HepG2 (cell line): ENCODE results near the gene ADPRHL1. TPM values are rescaled to one million over a fixed set of nuclear protein-coding genes. Genes with fewer than 3 reads are reported as not detected.
A peak's percentile ranks its signal among the peaks of the same experiment; 100 is the strongest.

Experiments
- CAMTA2 ChIP-seq: sonication (generic); formaldehyde crosslinking; IDR thresholded peaks from 2 replicates; pipeline ENCODE4 v1.4.0; 2020; ENCODE audit warnings: mild to moderate bottlenecking, missing genetic modification reagents, borderline replicate concordance
- CREB1 ChIP-seq, 2 experiments: fragments of 450-650 bp in 1 of 2; IDR thresholded peaks; 2 replicates each; pipeline ENCODE4 v1.6.1; 2016 to 2017; ENCODE audit warnings: control low read depth in 1 of 2, mild to moderate bottlenecking in 1 of 2, missing compliant biosample characterization in 1 of 2, missing genetic modification characterization in 1 of 2
- ESRRA ChIP-seq: sonication (generic); formaldehyde crosslinking; IDR thresholded peaks from 2 replicates; pipeline ENCODE4 v1.5.1; 2020; ENCODE audit warnings: mild to moderate bottlenecking, low read depth, missing genetic modification reagents
- GPBP1L1 ChIP-seq: sonication (generic); formaldehyde crosslinking; IDR thresholded peaks from 2 replicates; pipeline ENCODE4 v1.5.0; 2020; ENCODE audit warnings: mild to moderate bottlenecking, missing genetic modification reagents
- HNF4G ChIP-seq, 2 experiments: sonication (generic) in 1 of 2; formaldehyde crosslinking in 1 of 2; IDR thresholded peaks; 2 replicates each; pipeline versions ENCODE4 v1.4.0 to v1.6.1; 2011 to 2020; ENCODE audit warnings: borderline replicate concordance in 2 of 2, low read depth in 2 of 2, mild to moderate bottlenecking in 2 of 2, low read length in 1 of 2, missing genetic modification reagents in 1 of 2, moderate library complexity in 1 of 2
- HOXD1 ChIP-seq: sonication (generic); formaldehyde crosslinking; IDR thresholded peaks from 2 replicates; pipeline ENCODE4 v1.5.0; 2020; ENCODE audit warnings: missing genetic modification reagents
- KAT8 ChIP-seq: IDR thresholded peaks from 2 replicates; pipeline ENCODE4 v1.6.1; 2016; ENCODE audit warnings: missing genetic modification reagents, missing compliant biosample characterization
- MEIS1 ChIP-seq: sonication (generic); formaldehyde crosslinking; IDR thresholded peaks from 2 replicates; pipeline ENCODE4 v1.9.0; 2021; ENCODE audit warnings: mild to moderate bottlenecking, missing genetic modification reagents, moderate library complexity, borderline replicate concordance
- NR2F6 ChIP-seq, 2 experiments: IDR thresholded peaks; 2 replicates each; pipeline ENCODE4 v1.6.1; 2016; ENCODE audit warnings: antibody characterized with exemption in 1 of 2, mild to moderate bottlenecking in 1 of 2
- PAWR ChIP-seq: sonication (generic); formaldehyde crosslinking; IDR thresholded peaks from 2 replicates; pipeline ENCODE4 v1.4.0; 2020; ENCODE audit warnings: missing genetic modification reagents, mild to moderate bottlenecking, borderline replicate concordance
- PCBP2 ChIP-seq: fragments of 200-400 bp; formaldehyde crosslinking; optimal IDR thresholded peaks from 2 replicates; pipeline ENCODE3; 2018; ENCODE audit warnings: low read length, low read depth; ENCODE audit not compliant: poor library complexity, severe bottlenecking
- POLR2AphosphoS5 ChIP-seq: IDR thresholded peaks from 2 replicates; pipeline ENCODE4 v1.6.1; 2012; ENCODE audit warnings: low read depth, low read length
- RBM39 ChIP-seq: fragments of 200-400 bp; formaldehyde crosslinking; IDR thresholded peaks from one replicate; pipeline ENCODE4 v1.6.1; 2018; ENCODE audit warnings: antibody characterized with exemption, mild to moderate bottlenecking, low read depth, low read length; ENCODE audit not compliant: poor library complexity, severe bottlenecking
- REPIN1 ChIP-seq: sonication (generic); formaldehyde crosslinking; IDR thresholded peaks from 2 replicates; pipeline ENCODE4 v1.8.0; 2022; ENCODE audit warnings: missing genetic modification reagents, low read depth, mild to moderate bottlenecking, borderline replicate concordance
- RFXAP ChIP-seq: sonication (generic); formaldehyde crosslinking; IDR thresholded peaks from 2 replicates; pipeline ENCODE4 v1.4.0; 2020; ENCODE audit warnings: missing genetic modification reagents, borderline replicate concordance
- SMAD1 ChIP-seq: sonication (generic); formaldehyde crosslinking; IDR thresholded peaks from 2 replicates; pipeline ENCODE4 v1.4.0; 2020; ENCODE audit warnings: missing genetic modification reagents, low read depth, mild to moderate bottlenecking, borderline replicate concordance
- THAP11 ChIP-seq: IDR thresholded peaks from 2 replicates; pipeline ENCODE4 v1.6.1; 2016; ENCODE audit warnings: missing biosample characterization, missing genetic modification reagents
- XRCC5 ChIP-seq: fragments of 200-400 bp; formaldehyde crosslinking; optimal IDR thresholded peaks from 2 replicates; pipeline ENCODE3; 2017; ENCODE audit warnings: mild to moderate bottlenecking, low read length
- ZFY ChIP-seq: sonication (generic); formaldehyde crosslinking; IDR thresholded peaks from 2 replicates; pipeline ENCODE4 v1.4.0; 2020; ENCODE audit warnings: missing genetic modification reagents
- ZNF335 ChIP-seq: sonication (generic); formaldehyde crosslinking; IDR thresholded peaks from 2 replicates; pipeline ENCODE4 v1.4.0; 2020; ENCODE audit warnings: missing genetic modification reagents
- ZNF414 ChIP-seq: sonication (generic); formaldehyde crosslinking; IDR thresholded peaks from 2 replicates; pipeline ENCODE4 v1.5.0; 2020; ENCODE audit warnings: missing genetic modification reagents
- ZNF510 ChIP-seq: sonication (generic); formaldehyde crosslinking; IDR thresholded peaks from 2 replicates; pipeline ENCODE4 v1.4.0; 2020; ENCODE audit warnings: low read depth, mild to moderate bottlenecking, missing genetic modification reagents
- ZNF639 ChIP-seq: conservative IDR thresholded peaks from 2 replicates; pipeline ENCODE4 v1.6.1; 2018; ENCODE audit warnings: missing genetic modification reagents
- ZNF768 ChIP-seq: sonication (generic); formaldehyde crosslinking; IDR thresholded peaks from 2 replicates; pipeline ENCODE4 v1.4.0; 2020; ENCODE audit warnings: missing genetic modification reagents
- ZNF83 ChIP-seq: sonication (generic); formaldehyde crosslinking; IDR thresholded peaks from 2 replicates; pipeline ENCODE4 v1.4.0; 2020; ENCODE audit warnings: missing genetic modification reagents, mild to moderate bottlenecking, borderline replicate concordance
- polyA plus RNA-seq, 8 experiments: library from polyadenylated mRNA; depleted of rRNA in 3 of 8; stranded (reverse) in 7 of 8; unstranded in 1 of 8; fragments of >200 nt; fragmentation: Illumina TruSeq in 4 of 8; extraction: Trizol in 4 of 8; gene quantifications; 2 replicates each; pipeline versions ENCODE4 v1.2.1 to v1.2.3, GENCODE V29; 2011 to 2016; ENCODE audit warnings: low read depth in 4 of 8, missing spikeins in 1 of 8, mixed read lengths in 1 of 8; ENCODE audit not compliant: insufficient read depth in 1 of 8
- total RNA-seq, 5 experiments: library from RNA; depleted of rRNA; stranded (reverse); fragments of >200 nt; fragmentation: Illumina TruSeq; extraction: Trizol; gene quantifications; 2 replicates each; pipeline ENCODE4 v1.2.3, GENCODE V29; 2016; ENCODE audit warnings: low read depth in 1 of 5

Gene ADPRHL1
- total and polyA plus RNA-seq, 2 of the 13 experiments (the other 11 are each of a cell fraction or from before 2014, with no cell fraction given): 0.34 to 0.40 TPM

DNA sequence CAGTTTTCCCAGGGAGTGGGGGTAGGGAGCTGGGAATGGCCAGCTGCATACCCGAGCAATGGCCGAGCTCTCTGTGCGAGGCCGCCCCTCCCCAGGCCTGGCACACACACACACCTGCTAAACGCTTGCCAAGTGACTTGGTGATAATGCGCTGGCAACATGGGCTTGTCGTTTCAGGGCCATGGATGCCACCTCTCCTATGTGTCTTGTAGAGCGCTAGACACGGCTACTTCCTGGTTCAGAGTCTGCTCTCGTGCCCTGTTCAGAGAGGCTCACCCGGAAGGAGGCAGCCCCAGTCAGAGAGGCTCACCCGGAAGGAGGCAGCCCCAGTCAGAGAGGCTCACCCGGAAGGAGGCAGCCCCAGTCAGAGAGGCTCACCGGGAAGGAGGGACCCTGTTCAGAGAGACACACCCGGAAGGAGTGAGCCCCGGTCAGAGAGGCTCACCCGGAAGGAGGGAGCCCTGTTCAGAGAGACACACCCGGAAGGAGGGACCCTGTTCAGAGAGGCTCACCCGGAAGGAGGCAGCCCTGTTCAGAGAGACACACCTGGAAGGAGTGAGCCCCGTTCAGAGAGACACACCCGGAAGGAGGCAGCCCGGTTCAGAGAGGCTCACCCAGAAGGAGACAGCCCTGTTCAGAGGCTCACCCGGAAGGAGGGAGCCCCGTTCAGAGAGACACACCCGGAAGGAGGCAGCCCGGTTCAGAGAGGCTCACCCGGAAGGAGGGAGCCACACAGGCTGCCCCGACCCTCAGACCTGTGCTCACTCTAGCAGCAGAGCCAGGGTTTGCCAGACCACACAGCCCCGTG is 4.2 kb downstream of the ADPRHL1 start (continued):
- TF ChIP-seq NR2F6 (IDR thresholded peaks at IDR 0.05) (peak; percentile 35; the same call in 1 of the 2 replicates), NR2F6 (CRISPR knock-in tag; IDR thresholded peaks at IDR 0.05) (no peak; the same call in 1 of the 2 replicates), CREB1 (IDR thresholded peaks at IDR 0.05) (no peak), CREB1 (CRISPR knock-in tag; IDR thresholded peaks at IDR 0.05) (peak; percentile 78), REPIN1 (peak; percentile 59; the same call in 1 of the 2 replicates), ZNF510 (0 out of 2 replicates have a peak, but pooled peaks have one; percentile 66), PCBP2 (no peak), MEIS1 (CRISPR knock-in tag) (0 out of 2 replicates have a peak, but pooled peaks have one; percentile 38), CAMTA2 (peak; percentile 79; the same call in 1 of the 2 replicates), ZNF639 (peak; percentile 32), ZNF768 (peak; percentile 96), HOXD1 (CRISPR knock-in tag) (no peak), RBM39 (peak; percentile 64), SMAD1 (0 out of 2 replicates have a peak, but pooled peaks have one; percentile 61), GPBP1L1 (CRISPR knock-in tag) (no peak), ZNF414 (CRISPR knock-in tag) (0 out of 2 replicates have a peak, but pooled peaks have one; percentile 47), HNF4G (IDR thresholded peaks at IDR 0.05; ENCODE audit: borderline replicate concordance, low read depth, low read length) (no peak), HNF4G (CRISPR knock-in tag; IDR thresholded peaks at IDR 0.05; ENCODE audit: borderline replicate concordance, low read depth) (0 out of 2 replicates have a peak, but pooled peaks have one; percentile 62), ESRRA (CRISPR knock-in tag) (peak; percentile 50; the same call in 1 of the 2 replicates), ZNF335 (CRISPR knock-in tag) (0 out of 2 replicates have a peak, but pooled peaks have one; percentile 46), POLR2AphosphoS5 (peak; percentile 55), ZNF83 (peak; percentile 54; the same call in 1 of the 2 replicates), KAT8 (CRISPR knock-in tag) (peak; percentile 97), THAP11 (CRISPR knock-in tag) (peak; percentile 93), ZFY (CRISPR knock-in tag) (peak; percentile 72), RFXAP (CRISPR knock-in tag) (peak; percentile 48; the same call in 1 of the 2 replicates), XRCC5 (peak; percentile 90), PAWR (CRISPR knock-in tag) (no peak)
